ENCODE measurements around the gene MINDY2. TPM values are rescaled to one million over a fixed set of nuclear protein-coding genes. Genes with fewer than 3 reads are reported as not detected.
"Not testable (repeated sequence)": the region's sequence is repeated elsewhere in the genome, so short reads cannot be mapped to it uniquely, and the experiment has no call there.

The MINDY2 gene
- total and polyA plus RNA-seq, 2 donors = 5.1 to 8.9 TPM

DNA sequence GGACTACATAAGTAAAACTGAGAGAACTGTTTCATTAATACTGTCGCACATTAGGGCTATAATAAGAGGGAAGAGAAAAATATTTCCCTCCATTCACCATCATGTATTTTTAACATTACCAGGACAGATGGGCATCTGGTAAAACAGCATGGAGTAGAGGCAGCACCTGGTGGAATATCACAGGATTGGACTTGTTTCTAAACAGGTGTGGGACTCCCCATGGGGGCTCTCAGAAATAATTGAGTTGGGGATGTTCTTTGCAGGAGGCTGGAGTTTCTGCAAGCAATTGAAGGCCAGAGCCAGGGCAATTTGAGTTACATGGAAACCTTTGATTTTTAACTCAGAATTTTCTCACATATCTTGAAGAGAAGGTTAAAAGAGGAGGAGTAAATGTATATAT, 8.4 kb upstream of the MINDY2 start:
- H3K4me3 ChIP-seq (ENCODE audit: low read length in 2 of 2) = no peak overlapping the region
- no peak overlapping the region for H3K27ac ChIP-seq (ENCODE audit: low read depth in 1 of 2, low read length in 1 of 2)
- H3K9me3 ChIP-seq (ENCODE audit: control insufficient read depth in 2 of 2, insufficient read depth in 1 of 2, low read length in 1 of 2) = peaks cover 1 to 7% of the 10 kb centered on the region in 2 donors
- DNase-seq (ENCODE audit: low read depth in 6 of 9, low spot score in 9 of 9) = no peak
- H3K36me3 ChIP-seq (ENCODE audit: control insufficient read depth in 2 of 2, insufficient read depth in 2 of 2, low read length in 1 of 2) = no peaks in the 10 kb centered on the region
- H3K4me1 ChIP-seq (ENCODE audit: control insufficient read depth in 2 of 2, insufficient read depth in 2 of 2, low read length in 2 of 2) = no peaks in the 10 kb centered on the region
- no peaks in the 10 kb centered on the region for H3K27me3 ChIP-seq (ENCODE audit: control insufficient read depth in 2 of 2, insufficient read depth in 1 of 2, low read length in 1 of 2)
- 100% methylated on average over 1 of the region's 1 CpG for WGBS

DNA sequence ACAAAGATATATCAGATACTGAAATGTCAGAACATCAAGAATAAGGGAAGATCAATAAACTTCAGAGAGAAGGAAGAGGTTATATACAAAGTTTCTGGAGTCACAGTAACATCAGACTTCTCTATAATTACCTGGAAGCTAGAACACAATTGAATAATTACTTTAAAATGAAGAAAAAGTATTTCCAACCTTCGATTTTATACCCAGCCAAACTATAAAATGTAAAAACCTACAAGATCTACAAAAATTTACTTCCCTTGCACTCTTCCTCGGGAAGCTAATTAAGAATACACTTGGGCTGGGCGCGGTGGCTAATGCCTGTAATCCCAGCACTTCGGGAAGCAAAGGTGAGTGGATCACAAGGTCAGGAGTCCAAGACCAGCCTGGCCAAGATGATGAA, 6.6 kb upstream of the MINDY2 start:
- H3K4me1 ChIP-seq (ENCODE audit: control insufficient read depth in 2 of 2, insufficient read depth in 2 of 2, low read length in 2 of 2) = no peaks in the 10 kb centered on the region
- WGBS = 97% methylated on average over 5 of the region's 5 CpGs
- no peak overlapping the region for H3K27ac ChIP-seq (ENCODE audit: low read depth in 1 of 2, low read length in 1 of 2)
- H3K9me3 ChIP-seq (ENCODE audit: control insufficient read depth in 2 of 2, insufficient read depth in 1 of 2, low read length in 1 of 2) = peaks cover 1 to 7% of the 10 kb centered on the region in 2 donors
- DNase-seq (ENCODE audit: low read depth in 6 of 9, low spot score in 9 of 9) = no peak
- no peaks in the 10 kb centered on the region for H3K27me3 ChIP-seq (ENCODE audit: control insufficient read depth in 2 of 2, insufficient read depth in 1 of 2, low read length in 1 of 2)
- no peak overlapping the region for H3K4me3 ChIP-seq (ENCODE audit: low read length in 2 of 2)
- H3K36me3 ChIP-seq (ENCODE audit: control insufficient read depth in 2 of 2, insufficient read depth in 2 of 2, low read length in 1 of 2) = no peaks in the 10 kb centered on the region

DNA sequence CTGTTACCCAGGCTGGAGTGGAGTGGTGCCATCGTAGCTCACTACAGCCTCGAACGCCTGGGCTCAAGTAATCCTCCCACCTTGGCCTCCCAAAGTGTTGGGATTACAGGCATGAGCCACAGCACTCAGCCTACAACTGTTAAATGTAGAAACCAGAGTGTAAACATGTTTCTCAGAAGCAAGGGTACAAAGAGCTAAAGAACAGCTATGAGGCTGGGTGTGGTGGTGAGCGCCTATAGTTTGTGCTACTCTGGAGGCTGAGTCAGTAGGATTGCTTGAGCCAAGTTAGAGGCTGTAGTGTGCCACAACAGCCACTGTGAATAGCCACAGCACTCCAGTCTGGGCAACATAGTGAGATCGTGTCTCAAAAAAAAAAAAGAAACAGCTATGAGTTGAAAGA, 4.8 kb upstream of the MINDY2 start:
- Histone ChIP-seq H3K27me3 (ENCODE audit: control insufficient read depth in 2 of 2, insufficient read depth in 1 of 2, low read length in 1 of 2) (no peaks in the 10 kb centered on the region), H3K36me3 (ENCODE audit: control insufficient read depth in 2 of 2, insufficient read depth in 2 of 2, low read length in 1 of 2) (no peaks in the 10 kb centered on the region), H3K9me3 (ENCODE audit: control insufficient read depth in 2 of 2, insufficient read depth in 1 of 2, low read length in 1 of 2) (peaks cover 1 to 7% of the 10 kb centered on the region in 2 donors), H3K27ac (ENCODE audit: low read depth in 1 of 2, low read length in 1 of 2) (no peak overlapping the region), H3K4me3 (ENCODE audit: low read length in 2 of 2) (no peak overlapping the region), H3K4me1 (ENCODE audit: control insufficient read depth in 2 of 2, insufficient read depth in 2 of 2, low read length in 2 of 2) (peaks cover 4 to 6% of the 10 kb centered on the region in 2 donors)
- no peak for DNase-seq (ENCODE audit: low read depth in 6 of 9, low spot score in 9 of 9)
- 99% methylated on average over 5 of the region's 5 CpGs for WGBS

DNA sequence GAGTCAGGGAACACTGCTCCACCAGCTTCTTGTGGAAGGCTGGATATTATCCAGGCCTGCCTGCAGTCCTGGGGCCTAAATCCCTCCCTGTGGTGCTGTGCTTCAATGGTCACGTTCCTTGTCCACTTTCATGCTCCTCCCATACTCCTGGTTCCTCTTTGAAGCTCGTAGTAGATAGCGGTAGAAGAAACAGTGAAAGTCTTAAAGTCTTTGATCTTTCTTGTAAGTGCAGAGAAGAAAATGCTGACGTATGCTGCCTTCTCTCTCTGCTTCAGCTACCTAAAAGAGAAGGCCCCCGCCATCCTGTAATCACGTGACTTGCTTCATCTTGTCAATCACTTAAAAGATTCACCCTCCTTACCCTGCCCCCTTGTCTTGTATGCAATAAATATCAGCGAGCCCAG, 2.5 kb upstream of the MINDY2 start:
- peaks cover 7 to 12% of the 10 kb centered on the region in 2 donors for H3K4me1 ChIP-seq (ENCODE audit: control insufficient read depth in 2 of 2, insufficient read depth in 2 of 2, low read length in 2 of 2)
- H3K27ac ChIP-seq (ENCODE audit: low read depth in 1 of 2, low read length in 1 of 2); H3K27me3 ChIP-seq (ENCODE audit: control insufficient read depth in 2 of 2, insufficient read depth in 1 of 2, low read length in 1 of 2); H3K9me3 ChIP-seq (ENCODE audit: control insufficient read depth in 2 of 2, insufficient read depth in 1 of 2, low read length in 1 of 2); H3K36me3 ChIP-seq (ENCODE audit: control insufficient read depth in 2 of 2, insufficient read depth in 2 of 2, low read length in 1 of 2); H3K4me3 ChIP-seq (ENCODE audit: low read length in 2 of 2): not testable (repeated sequence)
- DNase-seq (ENCODE audit: low read depth in 6 of 9, low spot score in 9 of 9) = peak in 1 of 9 donors; percentile 41
- WGBS = 79% methylated on average over 7 of the region's 7 CpGs

DNA sequence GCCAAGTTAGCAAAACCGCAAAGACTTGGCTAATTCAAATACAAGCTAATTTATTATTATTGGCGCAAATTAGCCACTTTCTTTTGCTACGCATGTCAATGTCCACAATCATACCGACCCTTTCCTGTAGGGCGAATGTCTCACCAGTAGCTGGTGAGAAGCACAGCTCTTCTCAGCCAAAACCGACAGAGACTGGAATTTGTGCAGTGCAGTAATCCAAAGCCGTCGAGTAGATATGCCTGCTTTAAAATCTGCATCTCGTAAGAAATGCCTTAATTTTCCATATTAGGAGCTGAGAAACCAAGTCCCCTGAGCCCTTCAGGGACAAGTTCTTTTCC, 614 bp upstream of the MINDY2 start:
- no peak for DNase-seq (ENCODE audit: low read depth in 6 of 9, low spot score in 9 of 9)
- Histone ChIP-seq H3K4me3 (ENCODE audit: low read length in 2 of 2) (peak overlapping the region; percentile 97 to 99), H3K9me3 (ENCODE audit: control insufficient read depth in 2 of 2, insufficient read depth in 1 of 2, low read length in 1 of 2) (peaks cover 0 to 3% of the 10 kb centered on the region in 2 donors), H3K27me3 (ENCODE audit: control insufficient read depth in 2 of 2, insufficient read depth in 1 of 2, low read length in 1 of 2) (no peaks in the 10 kb centered on the region), H3K4me1 (ENCODE audit: control insufficient read depth in 2 of 2, insufficient read depth in 2 of 2, low read length in 2 of 2) (peaks cover 10 to 12% of the 10 kb centered on the region in 2 donors), H3K27ac (ENCODE audit: low read depth in 1 of 2, low read length in 1 of 2) (peak overlapping the region; percentile 97 to 99), H3K36me3 (ENCODE audit: control insufficient read depth in 2 of 2, insufficient read depth in 2 of 2, low read length in 1 of 2) (no peaks in the 10 kb centered on the region)
- 7% methylated on average over 9 of the region's 9 CpGs for WGBS

DNA sequence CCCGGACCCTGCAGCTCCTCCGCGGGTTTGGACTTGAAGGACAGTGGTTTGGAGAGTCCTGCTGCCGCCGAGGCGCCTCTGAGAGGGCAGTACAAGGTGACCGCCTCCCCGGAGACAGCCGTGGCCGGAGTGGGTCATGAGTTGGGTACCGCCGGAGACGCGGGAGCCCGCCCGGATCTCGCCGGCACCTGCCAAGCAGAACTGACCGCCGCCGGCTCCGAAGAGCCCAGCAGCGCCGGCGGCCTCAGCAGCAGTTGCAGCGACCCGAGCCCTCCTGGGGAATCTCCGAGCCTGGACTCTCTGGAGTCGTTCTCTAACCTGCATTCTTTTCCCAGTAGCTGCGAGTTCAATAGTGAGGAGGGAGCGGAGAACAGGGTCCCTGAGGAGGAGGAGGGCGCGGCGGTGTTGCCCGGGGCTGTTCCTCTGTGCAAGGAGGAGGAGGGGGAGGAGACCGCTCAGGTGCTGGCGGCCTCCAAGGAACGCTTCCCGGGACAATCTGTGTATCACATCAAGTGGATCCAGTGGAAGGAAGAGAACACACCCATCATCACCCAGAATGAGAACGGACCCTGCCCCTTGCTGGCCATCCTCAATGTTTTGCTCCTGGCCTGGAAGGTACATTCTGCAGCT, 634 bp downstream of the MINDY2 start:
- Histone ChIP-seq H3K27ac (ENCODE audit: low read depth in 1 of 2, low read length in 1 of 2) (peak overlapping the region; percentile 97 to 99), H3K9me3 (ENCODE audit: control insufficient read depth in 2 of 2, insufficient read depth in 1 of 2, low read length in 1 of 2) (peaks cover 0 to 3% of the 10 kb centered on the region in 2 donors), H3K4me3 (ENCODE audit: low read length in 2 of 2) (peak overlapping the region; percentile 97 to 99), H3K27me3 (ENCODE audit: control insufficient read depth in 2 of 2, insufficient read depth in 1 of 2, low read length in 1 of 2) (no peaks in the 10 kb centered on the region), H3K4me1 (ENCODE audit: control insufficient read depth in 2 of 2, insufficient read depth in 2 of 2, low read length in 2 of 2) (peaks cover 10 to 12% of the 10 kb centered on the region in 2 donors), H3K36me3 (ENCODE audit: control insufficient read depth in 2 of 2, insufficient read depth in 2 of 2, low read length in 1 of 2) (no peaks in the 10 kb centered on the region)
- under 1% methylated on average over 40 of the region's 40 CpGs for whole genome bisulfite sequencing
- peak in 3 of 9 donors; percentile 27 to 59 (median 38) for DNase-seq (ENCODE audit: low read depth in 6 of 9, low spot score in 9 of 9)

DNA sequence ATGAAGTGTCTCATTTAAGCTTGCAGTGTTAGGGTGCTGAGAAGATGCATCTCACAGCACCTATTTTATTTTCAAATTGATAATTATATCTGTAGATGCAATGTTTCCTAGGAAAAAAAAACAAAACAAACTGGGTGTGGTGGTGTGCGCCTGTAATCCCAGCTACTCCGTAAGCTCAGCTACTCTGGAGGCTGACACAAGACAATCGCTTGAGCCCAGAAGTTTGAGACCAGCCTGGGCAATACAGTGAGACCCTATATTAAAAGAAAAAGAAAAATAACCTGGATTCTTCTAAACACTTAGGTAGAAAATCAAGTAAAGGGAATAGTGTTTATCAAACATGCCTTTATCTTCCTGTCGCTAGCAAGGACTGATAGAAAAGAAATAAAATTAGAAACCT, 1.9 kb downstream of the MINDY2 start:
- H3K4me1 ChIP-seq (ENCODE audit: control insufficient read depth in 2 of 2, insufficient read depth in 2 of 2, low read length in 2 of 2) = peaks cover 10 to 12% of the 10 kb centered on the region in 2 donors
- peak overlapping the region; percentile 97 to 99 for H3K4me3 ChIP-seq (ENCODE audit: low read length in 2 of 2)
- 98% methylated on average over 4 of the region's 4 CpGs for WGBS
- no peaks in the 10 kb centered on the region for H3K36me3 ChIP-seq (ENCODE audit: control insufficient read depth in 2 of 2, insufficient read depth in 2 of 2, low read length in 1 of 2)
- H3K9me3 ChIP-seq (ENCODE audit: control insufficient read depth in 2 of 2, insufficient read depth in 1 of 2, low read length in 1 of 2) = peaks cover 0 to 3% of the 10 kb centered on the region in 2 donors
- H3K27me3 ChIP-seq (ENCODE audit: control insufficient read depth in 2 of 2, insufficient read depth in 1 of 2, low read length in 1 of 2) = no peaks in the 10 kb centered on the region
- H3K27ac ChIP-seq (ENCODE audit: low read depth in 1 of 2, low read length in 1 of 2) = no peak overlapping the region
- no peak for DNase-seq (ENCODE audit: low read depth in 6 of 9, low spot score in 9 of 9)

DNA sequence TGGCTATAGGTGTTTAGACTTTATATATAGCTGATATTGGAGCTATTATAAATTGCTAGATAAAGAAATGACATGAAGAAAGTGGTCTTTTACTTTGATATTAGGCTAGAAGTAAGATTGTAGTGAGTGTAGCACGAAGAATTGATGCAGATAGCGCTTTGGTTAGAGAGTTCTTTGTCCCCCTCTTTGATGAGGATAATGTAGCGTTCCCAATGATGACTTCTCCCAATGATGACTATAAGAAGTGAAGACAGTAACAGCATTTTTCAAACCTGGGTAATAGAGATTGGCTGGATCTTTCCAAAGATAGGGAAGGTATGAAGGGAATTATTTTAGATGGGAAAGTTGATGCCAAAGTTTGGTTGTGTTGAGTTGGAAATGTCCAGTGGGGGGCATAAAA, 4.3 kb downstream of the MINDY2 start:
- Histone ChIP-seq H3K4me3 (ENCODE audit: low read length in 2 of 2) (no peak overlapping the region), H3K27ac (ENCODE audit: low read depth in 1 of 2, low read length in 1 of 2) (no peak overlapping the region), H3K4me1 (ENCODE audit: control insufficient read depth in 2 of 2, insufficient read depth in 2 of 2, low read length in 2 of 2) (peaks cover 9 to 10% of the 10 kb centered on the region in 2 donors), H3K27me3 (ENCODE audit: control insufficient read depth in 2 of 2, insufficient read depth in 1 of 2, low read length in 1 of 2) (no peaks in the 10 kb centered on the region), H3K9me3 (ENCODE audit: control insufficient read depth in 2 of 2, insufficient read depth in 1 of 2, low read length in 1 of 2) (peaks cover 0 to 3% of the 10 kb centered on the region in 2 donors), H3K36me3 (ENCODE audit: control insufficient read depth in 2 of 2, insufficient read depth in 2 of 2, low read length in 1 of 2) (peaks cover 0 to 4% of the 10 kb centered on the region in 2 donors)
- 98% methylated on average over 3 of the region's 3 CpGs for WGBS
- no peak for DNase-seq (ENCODE audit: low read depth in 6 of 9, low spot score in 9 of 9)

DNA sequence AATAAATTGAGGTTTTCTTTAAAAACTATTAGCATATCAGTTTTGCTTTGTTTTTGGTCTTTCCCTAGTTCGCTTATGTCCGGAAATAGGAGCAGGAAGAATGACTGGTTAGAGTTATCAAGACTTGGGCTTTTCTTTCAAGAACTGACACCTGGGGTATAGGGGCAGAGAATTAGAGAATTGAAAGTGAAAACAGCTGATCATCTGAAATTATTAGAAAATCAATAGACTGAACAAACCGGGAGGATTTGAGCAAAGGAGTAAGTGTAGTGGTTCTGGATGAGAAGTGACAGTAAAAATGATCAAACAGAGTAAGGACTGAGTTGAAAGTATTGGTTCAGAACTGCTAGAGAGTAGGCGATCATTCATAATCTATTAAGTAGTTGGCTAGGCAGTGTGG, 6.0 kb downstream of the MINDY2 start:
- Histone ChIP-seq H3K4me1 (ENCODE audit: control insufficient read depth in 2 of 2, insufficient read depth in 2 of 2, low read length in 2 of 2) (peaks cover 4 to 6% of the 10 kb centered on the region in 2 donors), H3K27ac (ENCODE audit: low read depth in 1 of 2, low read length in 1 of 2) (no peak overlapping the region), H3K27me3 (ENCODE audit: control insufficient read depth in 2 of 2, insufficient read depth in 1 of 2, low read length in 1 of 2) (no peaks in the 10 kb centered on the region), H3K4me3 (ENCODE audit: low read length in 2 of 2) (no peak overlapping the region), H3K36me3 (ENCODE audit: control insufficient read depth in 2 of 2, insufficient read depth in 2 of 2, low read length in 1 of 2) (peaks cover 0 to 4% of the 10 kb centered on the region in 2 donors), H3K9me3 (ENCODE audit: control insufficient read depth in 2 of 2, insufficient read depth in 1 of 2, low read length in 1 of 2) (no peaks in the 10 kb centered on the region)
- no peak for DNase-seq (ENCODE audit: low read depth in 6 of 9, low spot score in 9 of 9)
- 97% methylated on average over 4 of the region's 4 CpGs for WGBS
